ENCODE measurements around the gene ACE. TPM values are rescaled to one million over a fixed set of nuclear protein-coding genes. Genes with fewer than 3 reads are reported as not detected.

ACE gene
- polyA plus RNA-seq, 1 experiment, result 3.1 TPM

GRCh38 chr17:63433746-63434591 lies 42.9 kb upstream of the ACE start:
- CTCF ChIA-PET, result interaction anchor here (0.9 to 13.5 kb wide), 9 partner anchors 9 to 265 kb away, joined by 3 to 173 read pairs (median 6); no protein-coding TSS in a partner anchor
- Histone ChIP-seq H3K36me3 (ENCODE audit: control insufficient read depth, insufficient read depth, low read length) (no peaks in the 10 kb centered on the region), H3K4me3 (ENCODE audit: low read depth, low read length) (no peak overlapping the region), H3K27me3 (ENCODE audit: control insufficient read depth, insufficient read depth, low read length) (no peaks in the 10 kb centered on the region)
- TF ChIP-seq CTCF (IDR thresholded peaks at IDR 0.05; ENCODE audit: insufficient read depth, low read depth, low read length), result peak; percentile 23; the same call in 1 of the 2 replicates
- peak; percentile 74 for DNase-seq (ENCODE audit: low read depth)
- POLR2A ChIA-PET, result interaction anchor here (0.7 kb wide), 1 partner anchor 177 kb away, joined by 3 read pairs; no protein-coding TSS in a partner anchor

GRCh38 chr17:63434951-63435571 lies 41.8 kb upstream of the ACE start:
- POLR2A ChIA-PET, result interaction anchor here (0.6 kb wide), 1 partner anchor 199 kb away, joined by 4 read pairs; no protein-coding TSS in a partner anchor
- H3K27me3 ChIP-seq (ENCODE audit: control insufficient read depth, insufficient read depth, low read length), result no peaks in the 10 kb centered on the region
- CTCF ChIA-PET, result interaction anchor here (1.0 to 13.5 kb wide), 8 partner anchors 10 to 264 kb away, joined by 3 to 173 read pairs (median 6); no protein-coding TSS in a partner anchor
- no peak overlapping the region for H3K4me3 ChIP-seq (ENCODE audit: low read depth, low read length)
- no peak for DNase-seq (ENCODE audit: low read depth)
- no peaks in the 10 kb centered on the region for H3K36me3 ChIP-seq (ENCODE audit: control insufficient read depth, insufficient read depth, low read length)
- 0 out of 2 replicates have a peak, but pooled peaks have one; percentile 14 for TF ChIP-seq CTCF (IDR thresholded peaks at IDR 0.05; ENCODE audit: insufficient read depth, low read depth, low read length)

- H3K4me3 ChIP-seq (ENCODE audit: low read depth, low read length), result no peak overlapping the region
- POLR2A ChIA-PET, result interaction anchor here (0.6 kb wide), 1 partner anchor 198 kb away, joined by 4 read pairs; no protein-coding TSS in a partner anchor
- DNase-seq (ENCODE audit: low read depth), result no peak
- no peaks in the 10 kb centered on the region for H3K36me3 ChIP-seq (ENCODE audit: control insufficient read depth, insufficient read depth, low read length)
- CTCF ChIA-PET, result interaction anchor here (1.0 to 13.5 kb wide), 5 partner anchors 9 to 174 kb away, joined by 3 to 173 read pairs (median 12); no protein-coding TSS in a partner anchor
- H3K27me3 ChIP-seq (ENCODE audit: control insufficient read depth, insufficient read depth, low read length), result no peaks in the 10 kb centered on the region
- TF ChIP-seq CTCF (IDR thresholded peaks at IDR 0.05; ENCODE audit: insufficient read depth, low read depth, low read length), result no peak
These were observed 41.0 kb upstream of the ACE start for GRCh38 chr17:63435681-63436522.

GRCh38 chr17:63436523-63437110 lies 40.2 kb upstream of the ACE start:
- POLR2A ChIA-PET, result no interaction called here
- TF ChIP-seq CTCF (IDR thresholded peaks at IDR 0.05; ENCODE audit: insufficient read depth, low read depth, low read length), result no peak
- Histone ChIP-seq H3K27me3 (ENCODE audit: control insufficient read depth, insufficient read depth, low read length) (no peaks in the 10 kb centered on the region), H3K36me3 (ENCODE audit: control insufficient read depth, insufficient read depth, low read length) (no peaks in the 10 kb centered on the region), H3K4me3 (ENCODE audit: low read depth, low read length) (no peak overlapping the region)
- DNase-seq (ENCODE audit: low read depth), result no peak
- CTCF ChIA-PET, result interaction anchor here (1.8 to 13.5 kb wide), 4 partner anchors 8 to 173 kb away, joined by 6 to 173 read pairs (median 44); no protein-coding TSS in a partner anchor

Data from BJ (cell line).